ENCODE data around the gene ADAMTS3.

DNA sequence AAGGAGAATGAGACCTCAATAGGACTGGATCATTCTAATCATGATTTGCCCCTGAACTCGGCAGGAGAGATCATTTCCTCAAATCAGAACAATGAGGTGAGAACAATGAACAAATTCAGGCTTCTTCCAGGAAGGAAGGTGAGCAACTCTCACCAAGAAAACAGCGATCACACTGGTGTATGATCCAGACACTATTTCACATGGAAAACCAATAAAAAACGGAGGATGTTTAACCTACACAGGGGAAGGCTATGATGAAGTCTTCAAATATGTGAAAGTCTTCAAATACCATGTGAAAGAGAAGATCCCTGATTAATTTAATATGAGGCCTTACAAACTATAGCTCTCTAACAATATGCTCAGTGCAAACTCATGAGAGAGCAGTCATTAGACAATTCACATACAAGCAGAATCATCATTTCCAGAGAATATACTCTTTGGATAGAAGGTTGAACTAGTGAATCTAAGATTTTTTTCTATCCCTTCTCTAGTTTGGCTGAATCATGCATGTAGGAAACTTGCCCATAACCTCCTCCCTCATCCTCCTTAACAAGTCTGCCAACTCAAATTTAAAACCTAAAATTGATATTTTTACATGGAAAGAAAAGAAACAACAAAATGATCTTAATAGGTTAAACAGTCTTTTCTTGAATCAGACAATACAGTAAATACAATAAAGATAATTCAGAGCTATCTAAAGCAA lies 122.5 kb downstream of the ADAMTS3 start:
- no peak for TF ChIP-seq ZNF274 (IDR thresholded peaks at IDR 0.05; ENCODE audit: low read depth, low read length)
- TF ChIP-seq YY1 (IDR thresholded peaks at IDR 0.05; ENCODE audit: insufficient read depth, insufficient read length): no peak
- no peak for TF ChIP-seq SUZ12 (IDR thresholded peaks at IDR 0.05; ENCODE audit: extremely low read depth, insufficient read depth, insufficient read length)
